SK-MEL-5 (cell line): ENCODE measurements around the gene ARHGAP27. TPM values are rescaled to one million over a fixed set of nuclear protein-coding genes. Genes with fewer than 3 reads are reported as not detected.
A peak's percentile ranks its signal among the peaks of the same experiment; 100 is the strongest.

Source experiments
- DNase-seq: peaks from one replicate; pipeline ENCODE4 v3.0.0-alpha.2; 2016; ENCODE audit warnings: low read depth, low spot score
- in situ Hi-C: cut with HindIII; loops from 2 replicates; pipeline ENCODE4 v1.10.0; 2016; ENCODE audit warnings: low sequenced_read_pairs, high pct_unique_total_duplicates, low pct_unique_long_range_greater_than_20kb
- total RNA-seq: library from RNA; depleted of rRNA; stranded (reverse); fragments of >200 nt; shearing (Covaris generic); gene quantifications from 2 replicates; pipeline ENCODE4 v1.2.3, GENCODE V29; 2014

The ARHGAP27 gene
- total RNA-seq, 1 experiment from 2014 or later: 2.2 TPM

GRCh38 chr17:45380991-45381390, 51.7 kb downstream of the ARHGAP27 start:
- in situ Hi-C loops: no loop called here
- no peak for DNase-seq

GRCh38 chr17:45380046-45380765, 52.5 kb downstream of the ARHGAP27 start:
- in situ Hi-C loops: no loop called here
- no peak for DNase-seq

GRCh38 chr17:45377401-45377800, 55.3 kb downstream of the ARHGAP27 start:
- in situ Hi-C loops: no loop called here

GRCh38 chr17:45376171-45377005, 56.3 kb downstream of the ARHGAP27 start:
- no peak for DNase-seq
- in situ Hi-C loops: no loop called here

More at GRCh38 chr17:45377401-45377800, 55.3 kb downstream of the ARHGAP27 start:
- no peak for DNase-seq

GRCh38 chr17:45374501-45374900, 58.2 kb downstream of the ARHGAP27 start:
- in situ Hi-C loops: no loop called here
- no peak for DNase-seq

GRCh38 chr17:45372325-45372869, 60.3 kb downstream of the ARHGAP27 start:
- in situ Hi-C loops: no loop called here
- peak; percentile 26 for DNase-seq

GRCh38 chr17:45371414-45372324, 61.0 kb downstream of the ARHGAP27 start:
- in situ Hi-C loops: no loop called here
- DNase-seq: peak; percentile 87

GRCh38 chr17:45370949-45371413, 61.7 kb downstream of the ARHGAP27 start:
- in situ Hi-C loops: no loop called here
- peak; percentile 46 for DNase-seq

- in situ Hi-C loops: no loop called here
- DNase-seq: no peak
These were observed 63.2 kb downstream of the ARHGAP27 start for GRCh38 chr17:45369421-45369820.

- no peak for DNase-seq
- in situ Hi-C loops: no loop called here
These were observed 64.0 kb downstream of the ARHGAP27 start for GRCh38 chr17:45368651-45369050.

GRCh38 chr17:45367216-45367615, 65.5 kb downstream of the ARHGAP27 start:
- in situ Hi-C loops: no loop called here
- DNase-seq: no peak

- in situ Hi-C loops: no loop called here
- DNase-seq: no peak
These were observed 66.0 kb downstream of the ARHGAP27 start for GRCh38 chr17:45366691-45367090.

- in situ Hi-C loops: no loop called here
- DNase-seq: no peak
These were observed 66.6 kb downstream of the ARHGAP27 start for GRCh38 chr17:45366049-45366448.

GRCh38 chr17:45364531-45365390, 67.9 kb downstream of the ARHGAP27 start:
- in situ Hi-C loops: no loop called here
- DNase-seq: peak; percentile 34

- in situ Hi-C loops: no loop called here
- DNase-seq: no peak
These were observed 69.2 kb downstream of the ARHGAP27 start for GRCh38 chr17:45363498-45363897.

- in situ Hi-C loops: no loop called here
- DNase-seq: no peak
These were observed 70.7 kb downstream of the ARHGAP27 start for GRCh38 chr17:45361976-45362375.

- DNase-seq: no peak
- in situ Hi-C loops: no loop called here
These were observed 71.2 kb downstream of the ARHGAP27 start for GRCh38 chr17:45361451-45361850.
